RPMI7951 (cell line): ENCODE data around the gene SLC9A7. TPM values are rescaled to one million over a fixed set of nuclear protein-coding genes. Genes with fewer than 3 reads are reported as not detected.

ENCODE experiments used
- DNase-seq: peaks from one replicate; pipeline ENCODE4 v3.0.0-alpha.2; 2012; ENCODE audit warnings: low read depth
- total RNA-seq: library from RNA; depleted of rRNA; stranded (reverse); fragments of >200 nt; shearing (Covaris generic); gene quantifications from 2 replicates; pipeline ENCODE4 v1.2.3, GENCODE V29; 2014

SLC9A7 gene
- total RNA-seq, 1 experiment from 2014 or later = 19.6 TPM

GRCh38 chrX:46649421-46650260, 109.3 kb downstream of the SLC9A7 start:
- DNase-seq = peak; percentile 8

DNA sequence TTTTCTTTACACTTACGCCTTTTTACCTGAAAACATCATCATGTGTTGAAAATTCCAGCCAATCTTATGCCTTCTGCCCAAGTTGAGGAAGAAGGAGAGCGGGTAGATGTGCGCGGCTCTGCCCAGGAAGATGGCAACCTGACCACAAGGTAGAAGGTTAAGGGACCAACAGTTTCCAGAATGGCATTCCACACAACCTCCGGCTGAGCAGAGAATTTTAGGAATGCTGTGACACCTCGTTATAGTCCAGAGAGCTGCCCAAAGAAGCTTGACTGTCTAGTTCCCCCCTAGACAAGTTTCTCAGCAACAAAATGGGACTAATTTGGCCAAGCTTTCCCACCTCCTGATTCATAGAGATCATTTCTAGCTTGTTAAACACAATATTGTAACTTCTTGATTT, 110.3 kb downstream of the SLC9A7 start:
- no peak for DNase-seq

- DNase-seq = no peak
Observed at GRCh38 chrX:46647251-46647650, 111.7 kb downstream of the SLC9A7 start.

GRCh38 chrX:46645614-46646013, 113.3 kb downstream of the SLC9A7 start:
- no peak for DNase-seq

GRCh38 chrX:46643636-46644035, 115.3 kb downstream of the SLC9A7 start:
- DNase-seq = no peak

DNA sequence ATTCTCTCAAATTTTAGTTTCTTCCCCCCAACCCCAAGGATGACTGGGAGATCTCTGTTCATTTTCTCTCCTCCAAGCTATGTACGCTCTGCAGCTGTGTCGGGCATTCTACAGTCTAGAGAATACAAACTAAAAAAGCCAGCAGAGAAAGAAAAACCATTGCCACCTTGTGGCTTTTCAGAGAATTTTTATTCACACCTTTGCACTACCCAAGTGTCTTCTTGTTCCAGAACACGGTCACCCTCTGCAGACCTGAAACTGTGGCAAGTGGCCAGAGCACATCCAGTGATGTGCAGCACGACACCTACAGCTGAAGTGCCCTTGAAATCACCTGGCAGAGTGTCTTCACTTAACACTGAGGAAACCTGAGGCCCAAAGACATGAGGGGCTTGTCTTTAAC, 116.8 kb downstream of the SLC9A7 start:
- DNase-seq = peak; percentile 44

- peak; percentile 62 for DNase-seq
Observed at GRCh38 chrX:46637938-46638337, 121.0 kb downstream of the SLC9A7 start.

GRCh38 chrX:46636223-46636622, 122.7 kb downstream of the SLC9A7 start:
- DNase-seq = no peak

DNA sequence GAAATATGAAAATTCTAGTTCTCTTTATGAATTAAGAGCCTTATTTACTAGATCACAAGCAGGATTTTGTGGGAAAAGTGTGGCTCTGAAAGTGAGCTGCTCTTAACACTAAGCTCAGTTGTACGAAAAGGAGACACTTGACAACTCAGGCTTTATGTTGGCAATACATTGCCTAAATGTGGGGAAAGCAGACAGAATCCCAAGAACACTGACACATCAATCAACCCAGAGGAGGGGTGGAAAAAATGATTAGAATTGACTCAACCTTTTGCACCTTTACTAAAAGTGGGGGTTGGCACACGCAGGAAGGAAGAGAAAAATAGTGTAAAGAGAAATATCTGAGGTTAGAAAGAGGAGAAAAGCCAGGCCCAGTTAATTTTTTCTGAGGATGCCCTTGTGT, 123.7 kb downstream of the SLC9A7 start:
- DNase-seq = no peak

- no peak for DNase-seq
Observed at GRCh38 chrX:46634577-46634976, 124.3 kb downstream of the SLC9A7 start.

DNA sequence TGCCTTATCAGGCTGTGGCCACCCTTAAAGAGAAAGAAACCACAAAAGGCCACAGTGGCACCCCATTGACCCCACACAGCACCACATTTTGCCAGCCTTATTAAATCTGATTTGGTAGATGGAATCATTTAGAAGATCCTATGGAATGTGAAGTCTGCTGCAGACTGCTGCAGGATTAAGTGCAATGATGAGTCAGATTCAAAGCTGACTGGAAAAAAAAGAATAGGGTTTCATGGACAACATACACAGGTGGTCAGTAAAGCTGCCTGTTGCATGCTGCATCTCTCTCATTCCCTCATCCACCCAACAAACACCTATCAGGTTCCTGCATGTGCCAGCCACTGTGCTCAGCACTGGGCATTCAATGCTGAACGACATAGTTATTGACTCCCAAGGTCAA, 128.8 kb downstream of the SLC9A7 start:
- DNase-seq = peak; percentile 29

DNA sequence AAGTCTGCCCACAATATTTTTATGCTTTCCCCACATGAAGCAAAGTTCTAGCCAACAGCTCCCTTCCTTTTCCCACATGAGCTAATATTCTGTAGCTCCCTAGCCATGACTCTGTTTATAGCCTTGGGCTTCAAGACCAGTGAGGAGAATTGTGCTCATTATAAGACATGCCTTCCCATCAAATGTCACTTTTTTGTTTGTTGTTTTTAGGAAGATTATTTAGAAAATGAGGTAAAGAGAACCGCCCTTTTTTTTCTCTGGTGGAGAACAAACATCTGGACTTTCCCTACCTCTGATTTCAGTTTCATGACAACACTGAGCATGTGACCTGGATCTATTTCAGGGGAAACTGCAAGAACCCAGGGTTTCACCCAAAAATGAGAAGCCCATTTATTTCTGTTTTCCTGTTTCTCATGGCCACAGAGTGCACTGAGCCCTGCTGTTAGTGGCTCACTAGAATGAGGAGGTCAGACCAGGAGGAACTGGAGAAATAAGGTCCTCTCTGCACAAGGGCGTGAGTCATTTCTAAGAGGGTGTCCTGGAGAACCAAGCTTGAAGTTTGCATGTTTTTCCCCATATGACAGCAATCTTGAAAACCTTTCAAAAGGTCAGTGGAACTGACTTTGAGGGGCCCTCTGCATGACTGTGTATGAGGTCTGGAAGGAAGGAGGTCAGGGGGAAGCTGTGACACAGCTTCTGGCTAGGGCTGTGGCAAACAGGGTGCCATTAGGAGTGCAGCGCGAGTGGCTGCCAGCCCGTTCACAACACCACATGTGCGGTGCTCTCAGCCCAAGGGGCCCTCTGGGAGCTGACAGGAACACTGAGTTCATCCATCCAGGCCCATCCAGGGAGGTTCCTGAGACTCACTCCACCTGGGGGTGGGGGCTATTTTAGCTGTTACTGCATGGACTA, 130.2 kb downstream of the SLC9A7 start:
- peak; percentile 63 for DNase-seq

GRCh38 chrX:46627711-46628419, 131.1 kb downstream of the SLC9A7 start:
- no peak for DNase-seq

GRCh38 chrX:46627062-46627461, 131.9 kb downstream of the SLC9A7 start:
- no peak for DNase-seq

- no peak for DNase-seq
Observed at GRCh38 chrX:46626566-46626965, 132.4 kb downstream of the SLC9A7 start.

DNA sequence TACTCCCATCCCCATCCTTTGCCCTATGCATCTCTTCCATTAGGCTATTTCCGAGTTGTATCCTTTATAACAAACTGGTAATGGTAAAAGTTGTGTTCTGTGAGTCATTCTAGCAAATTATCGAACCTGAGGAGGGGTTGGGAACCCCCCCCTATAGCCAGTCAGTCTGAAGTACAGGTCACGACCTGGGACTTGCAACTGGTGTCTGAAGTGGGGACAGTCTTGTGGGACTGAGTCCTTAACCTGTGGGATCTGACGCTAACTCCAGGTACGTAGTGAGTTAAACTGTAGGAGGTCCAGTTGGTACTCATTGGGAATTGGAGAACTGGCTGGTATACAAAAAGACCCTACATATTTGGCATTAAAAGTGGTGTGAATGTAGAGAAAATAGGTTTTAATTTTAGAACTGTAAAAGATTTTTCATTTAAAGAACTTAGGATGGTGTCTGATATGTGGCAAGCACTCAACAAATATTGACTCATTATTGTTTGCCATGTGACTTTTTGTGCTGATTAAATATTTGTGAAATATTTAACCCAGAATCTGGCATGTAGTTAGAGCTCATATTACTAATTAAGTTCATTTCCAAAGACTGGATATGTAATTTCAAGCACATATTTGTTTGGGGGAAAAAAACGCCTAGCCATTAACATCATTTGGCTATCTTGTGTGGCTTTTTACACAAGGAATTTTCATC, 134.7 kb downstream of the SLC9A7 start:
- no peak for DNase-seq

DNA sequence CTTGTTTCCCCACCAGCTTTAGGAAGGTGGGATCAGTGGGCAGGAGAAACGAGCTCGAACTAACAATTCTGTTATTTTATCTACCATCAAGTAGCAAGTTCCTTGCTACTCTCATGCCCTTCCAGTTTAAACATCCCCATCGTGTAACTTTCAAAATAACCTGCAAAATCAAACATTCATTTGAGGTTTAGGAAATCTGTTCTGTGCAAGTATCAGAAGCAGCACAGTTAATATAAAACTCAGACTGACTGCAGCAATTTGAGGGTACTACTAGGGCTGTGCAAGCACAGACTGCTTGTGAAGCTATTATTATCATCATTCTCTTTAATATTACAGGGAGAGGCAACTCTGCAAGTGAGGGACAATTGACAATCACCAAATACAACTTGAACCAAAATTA, 137.3 kb downstream of the SLC9A7 start:
- DNase-seq = no peak

DNA sequence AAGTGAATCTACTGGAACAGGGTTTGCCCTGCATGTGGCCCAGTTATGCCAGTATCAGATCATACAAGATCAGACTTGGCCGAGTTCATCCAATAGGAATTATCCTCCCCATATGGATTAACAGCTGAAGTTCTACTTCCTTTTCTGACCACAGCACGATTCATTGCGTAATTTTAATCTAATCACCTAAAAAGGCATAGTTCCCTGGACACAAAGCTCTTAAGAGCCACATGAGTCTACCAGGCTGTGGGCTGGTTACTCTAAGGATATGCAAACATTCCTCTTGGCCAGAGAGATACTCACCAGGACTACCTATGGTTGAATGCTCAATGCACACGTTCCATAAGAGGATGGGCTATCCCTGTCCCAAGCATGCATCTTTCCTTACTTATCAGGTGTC, 138.4 kb downstream of the SLC9A7 start:
- DNase-seq = peak; percentile 14

GRCh38 chrX:46618947-46619346, 140.0 kb downstream of the SLC9A7 start:
- DNase-seq = no peak

DNA sequence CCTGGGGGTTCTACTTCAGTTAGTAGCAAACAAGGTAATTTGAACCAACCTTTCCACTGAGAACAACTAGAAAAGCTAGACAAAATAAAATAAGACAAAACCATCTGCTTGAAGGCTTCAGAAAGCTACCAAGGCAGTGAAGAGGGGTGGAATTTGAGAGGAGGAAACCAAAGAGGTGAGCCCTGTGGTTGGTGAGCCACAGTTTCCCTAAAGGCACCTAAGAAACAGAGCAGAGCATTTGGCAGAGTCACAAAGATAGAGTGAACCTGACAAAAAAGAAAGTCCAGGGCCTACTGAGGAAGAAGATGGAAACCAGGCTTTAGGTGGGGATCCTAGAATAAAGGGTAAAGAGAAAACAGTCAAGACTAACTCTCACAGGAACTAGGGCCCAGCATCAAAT, 141.0 kb downstream of the SLC9A7 start:
- DNase-seq = no peak

DNA sequence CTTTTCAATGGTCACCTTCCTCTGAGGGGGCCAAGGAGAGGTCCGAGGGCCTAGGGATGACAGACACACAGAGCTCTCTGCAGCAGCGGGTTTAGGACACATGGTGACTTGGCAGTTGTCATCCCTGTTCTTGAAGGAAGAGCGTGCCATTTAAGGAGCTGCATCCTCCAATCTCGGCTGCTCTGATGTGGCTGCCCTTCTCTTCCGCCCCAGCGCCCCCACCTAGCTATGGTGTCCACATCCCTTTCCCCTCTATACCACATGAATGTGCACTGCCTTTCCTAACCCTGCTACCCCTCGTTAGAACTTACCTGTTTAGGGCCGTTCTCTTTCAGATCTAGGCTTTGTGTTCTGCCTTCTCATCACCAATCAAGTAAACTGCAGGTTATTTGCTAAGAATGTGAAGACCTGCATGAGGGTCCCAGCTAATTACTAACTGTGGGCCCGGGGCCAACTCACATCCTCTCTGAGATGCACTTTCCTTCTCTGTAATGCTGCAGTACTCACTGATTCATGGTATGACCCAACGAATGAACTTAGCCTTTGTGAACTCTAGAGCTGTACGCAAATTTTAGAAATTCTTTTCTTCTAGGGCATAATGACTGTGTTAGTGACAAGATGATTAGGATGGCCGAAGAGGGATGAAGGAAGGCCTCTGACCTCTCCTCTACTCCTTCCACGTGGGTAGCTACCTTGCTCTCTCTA, 147.1 kb downstream of the SLC9A7 start:
- DNase-seq = no peak
